Fibroblast of pulmonary artery (primary cell): ENCODE results near the gene EHMT1.

Experiments
- DNase-seq: peaks from one replicate; pipeline ENCODE4 v3.0.0-alpha.2; 2010; ENCODE audit warnings: low read depth
- H3K4me3 ChIP-seq: replicated peaks from 2 replicates; pipeline ENCODE4 v1.5.1; 2011; ENCODE audit warnings: low read depth, mild to moderate bottlenecking, control low read depth, low read length, moderate library complexity
- TF ChIP-seq, protein P1 (sequence below): IDR thresholded peaks from 2 replicates; pipeline ENCODE4 v1.5.1; 2011; ENCODE audit warnings: mild to moderate bottlenecking, control low read depth, low read length, inconsistent platforms; ENCODE audit errors: missing control alignments

Gene EHMT1

DNA sequence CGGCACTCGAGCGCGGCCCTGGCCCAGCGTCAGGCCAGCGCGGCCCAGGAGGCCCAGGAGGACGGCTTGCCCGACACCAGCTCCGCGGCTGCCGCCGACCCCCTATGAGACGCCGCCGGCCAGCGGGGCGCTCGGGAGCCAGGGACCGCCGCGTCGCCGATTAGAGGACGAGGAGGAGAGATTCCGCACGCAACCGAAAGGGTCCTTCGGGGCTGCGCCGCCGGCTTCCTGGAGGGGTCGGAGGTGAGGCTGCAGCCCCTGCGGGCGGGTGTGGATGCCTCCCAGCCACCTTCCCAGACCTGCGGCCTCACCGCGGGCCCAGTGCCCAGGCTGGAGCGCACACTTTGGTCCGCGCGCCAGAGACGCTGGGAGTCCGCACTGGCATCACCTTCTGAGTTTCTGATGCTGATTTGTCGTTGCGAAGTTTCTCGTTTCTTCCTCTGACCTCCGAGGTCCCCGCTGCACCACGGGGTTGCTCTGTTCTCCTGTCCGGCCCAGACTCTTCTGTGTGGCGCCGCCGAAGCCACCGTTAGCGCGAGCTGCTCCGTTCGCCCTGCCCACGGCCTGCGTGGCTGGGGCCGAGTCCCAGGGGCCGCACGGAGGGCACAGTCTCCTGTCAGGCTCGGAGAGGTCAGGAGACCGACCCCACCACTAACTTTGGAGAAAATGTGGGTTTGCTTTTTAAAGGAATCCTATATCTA is 216.2 kb downstream of the EHMT1 start:
- H3K4me3 ChIP-seq: no peak overlapping the region
- no peak for DNase-seq
- TF ChIP-seq, protein P1, sequence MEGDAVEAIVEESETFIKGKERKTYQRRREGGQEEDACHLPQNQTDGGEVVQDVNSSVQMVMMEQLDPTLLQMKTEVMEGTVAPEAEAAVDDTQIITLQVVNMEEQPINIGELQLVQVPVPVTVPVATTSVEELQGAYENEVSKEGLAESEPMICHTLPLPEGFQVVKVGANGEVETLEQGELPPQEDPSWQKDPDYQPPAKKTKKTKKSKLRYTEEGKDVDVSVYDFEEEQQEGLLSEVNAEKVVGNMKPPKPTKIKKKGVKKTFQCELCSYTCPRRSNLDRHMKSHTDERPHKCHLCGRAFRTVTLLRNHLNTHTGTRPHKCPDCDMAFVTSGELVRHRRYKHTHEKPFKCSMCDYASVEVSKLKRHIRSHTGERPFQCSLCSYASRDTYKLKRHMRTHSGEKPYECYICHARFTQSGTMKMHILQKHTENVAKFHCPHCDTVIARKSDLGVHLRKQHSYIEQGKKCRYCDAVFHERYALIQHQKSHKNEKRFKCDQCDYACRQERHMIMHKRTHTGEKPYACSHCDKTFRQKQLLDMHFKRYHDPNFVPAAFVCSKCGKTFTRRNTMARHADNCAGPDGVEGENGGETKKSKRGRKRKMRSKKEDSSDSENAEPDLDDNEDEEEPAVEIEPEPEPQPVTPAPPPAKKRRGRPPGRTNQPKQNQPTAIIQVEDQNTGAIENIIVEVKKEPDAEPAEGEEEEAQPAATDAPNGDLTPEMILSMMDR: no peak

DNA sequence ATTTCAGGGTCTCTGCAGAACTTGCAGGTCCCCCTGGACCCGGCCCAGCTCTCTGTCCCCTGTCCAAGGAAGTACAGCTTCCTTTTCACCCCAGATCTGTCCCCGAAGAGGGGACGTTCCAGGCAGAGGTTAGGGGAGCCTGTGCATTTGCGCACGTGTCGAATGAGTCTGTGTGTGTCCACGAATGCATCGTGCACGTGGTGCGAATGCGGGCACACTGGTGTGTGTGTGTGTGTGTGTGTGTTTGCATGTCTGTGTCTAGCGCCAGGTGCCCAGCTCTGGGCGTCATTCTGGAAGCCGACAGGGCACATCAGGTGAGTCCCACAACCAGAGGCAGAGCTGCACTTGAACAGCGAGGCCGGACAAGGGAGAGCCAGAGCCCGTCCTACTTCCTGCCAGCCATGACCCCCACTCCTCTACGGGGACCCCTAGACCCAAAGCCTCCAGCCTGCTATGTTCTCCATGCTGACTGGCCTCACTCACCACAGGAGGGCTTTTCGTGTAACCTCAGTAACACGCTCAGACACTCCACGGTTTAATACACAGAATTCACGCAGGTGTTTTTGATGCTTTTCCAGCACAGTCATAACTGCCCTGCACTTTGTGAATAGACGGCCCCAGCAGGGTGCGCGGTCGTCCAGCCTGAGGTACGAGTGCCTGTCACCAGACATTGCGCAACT is 217.5 kb downstream of the EHMT1 start:
- DNase-seq: no peak
- TF ChIP-seq, protein P1: no peak
- no peak overlapping the region for H3K4me3 ChIP-seq

DNA sequence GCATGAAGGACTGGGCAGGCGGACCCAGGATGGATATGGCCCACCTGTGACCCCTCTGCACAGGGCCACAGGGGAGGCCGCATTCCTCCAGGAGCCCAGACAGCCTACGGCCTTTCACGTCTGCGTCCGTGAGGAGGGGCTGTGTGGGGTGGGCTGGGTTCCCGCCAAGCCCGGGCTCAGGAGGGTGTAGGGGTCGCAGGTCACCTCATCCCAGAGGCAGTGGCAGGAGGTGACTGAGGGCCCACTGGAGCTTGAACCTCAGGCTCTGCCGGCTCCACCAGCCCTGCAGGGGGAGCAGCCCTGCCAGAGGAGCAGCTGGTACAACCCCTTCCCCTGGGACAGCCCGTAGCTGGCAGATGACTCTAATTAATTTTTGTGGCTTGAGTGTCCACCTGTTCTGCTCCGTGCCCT is 218.0 kb downstream of the EHMT1 start:
- H3K4me3 ChIP-seq: no peak overlapping the region
- TF ChIP-seq, protein P1: no peak
- DNase-seq: no peak

DNA sequence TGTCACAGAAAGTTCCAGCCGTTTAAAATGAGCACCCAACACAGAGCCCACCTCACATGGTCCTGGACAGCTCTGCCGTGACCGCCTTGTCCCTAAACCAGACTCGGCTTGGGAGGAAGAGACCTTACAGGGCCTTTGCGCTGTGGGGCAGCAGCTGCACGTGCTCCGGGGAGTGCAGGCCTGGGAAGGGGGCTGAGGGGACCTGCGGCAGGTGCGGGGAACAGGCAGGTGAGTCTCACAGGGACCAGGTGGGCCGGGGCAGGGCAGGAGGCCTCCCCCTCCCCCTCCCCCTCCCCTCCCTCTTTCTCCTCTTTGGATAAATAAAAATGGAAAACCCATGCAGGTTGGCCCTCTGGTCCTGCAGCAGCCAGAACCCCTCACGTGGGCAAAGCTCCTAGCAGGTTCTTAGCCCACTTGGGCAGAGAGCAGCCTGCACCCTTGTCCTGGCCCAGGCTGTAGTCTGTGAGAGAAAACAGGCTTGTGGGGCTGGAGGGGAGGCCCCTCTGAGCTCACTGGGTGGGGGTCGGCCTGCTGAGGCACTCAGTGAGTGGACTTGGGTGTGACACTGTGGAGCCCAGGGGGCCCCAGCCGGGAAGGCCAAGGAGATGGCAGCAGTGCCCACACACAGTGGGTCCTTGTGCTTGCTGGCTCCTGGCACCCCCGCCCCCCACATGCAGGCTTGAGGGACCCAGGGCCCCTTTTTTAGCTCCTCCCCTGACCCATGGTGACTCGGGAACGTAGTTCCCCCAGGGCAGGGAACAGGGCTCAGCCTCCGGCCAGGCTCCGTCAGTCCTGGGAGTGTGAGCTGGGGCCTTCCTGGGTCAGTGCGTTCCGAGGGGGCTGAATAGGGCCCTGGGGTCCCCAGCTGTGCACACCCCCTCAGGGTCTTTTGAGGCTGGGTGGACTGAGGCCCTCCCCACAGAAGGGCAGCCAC is 218.8 kb downstream of the EHMT1 start:
- TF ChIP-seq, protein P1: no peak

DNA sequence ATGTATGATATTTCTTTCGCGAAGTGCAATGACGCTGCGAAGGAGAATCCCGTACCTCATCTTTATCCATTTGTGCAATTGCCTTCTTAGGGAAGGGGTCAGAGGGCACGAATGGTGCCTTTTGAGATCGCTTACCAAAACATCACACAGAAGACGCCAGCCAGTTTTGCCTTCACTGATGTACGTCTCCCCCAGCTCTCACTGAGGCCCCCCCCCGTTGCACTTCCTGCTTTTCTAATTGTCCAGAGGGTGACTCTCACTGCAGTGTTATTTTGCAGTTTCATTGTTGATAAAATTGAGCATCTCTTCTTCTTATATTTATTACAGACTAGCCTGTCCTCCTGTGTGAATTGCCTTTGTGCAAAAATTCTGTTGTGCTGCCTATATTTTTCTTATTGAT is 219.8 kb downstream of the EHMT1 start:
- DNase-seq: no peak
- no peak overlapping the region for H3K4me3 ChIP-seq
- TF ChIP-seq, protein P1: no peak

More for the DNA sequence above, 218.8 kb downstream of the EHMT1 start:
- no peak for DNase-seq
- H3K4me3 ChIP-seq: no peak overlapping the region

DNA sequence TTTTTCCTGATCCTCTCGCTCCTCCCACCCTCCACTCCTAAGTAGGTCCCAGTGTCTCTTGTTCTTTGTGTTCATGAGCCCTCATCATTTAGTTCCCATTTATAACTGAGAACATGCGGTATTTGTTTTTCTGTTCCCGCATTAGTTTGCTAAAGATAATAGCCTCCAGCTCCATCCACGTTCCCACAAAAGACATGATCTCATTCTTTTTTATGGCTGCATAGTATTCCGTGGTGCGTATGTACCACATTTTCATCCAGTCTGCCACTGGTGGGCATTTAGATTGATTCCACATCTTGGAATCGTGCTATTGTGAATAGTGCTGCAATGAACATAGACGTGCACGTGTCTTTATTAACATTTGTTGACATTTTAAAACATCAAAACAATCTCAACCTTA is 224.6 kb downstream of the EHMT1 start:
- H3K4me3 ChIP-seq: no peak overlapping the region
- TF ChIP-seq, protein P1: no peak
- no peak for DNase-seq
